Astrocyte (in vitro differentiated cells and primary cell): ENCODE measurements around the gene C2. TPM values are rescaled to one million over a fixed set of nuclear protein-coding genes. Genes with fewer than 3 reads are reported as not detected.

ENCODE experiments used
- DNase-seq: peaks from one replicate; pipeline ENCODE4 v3.0.0-alpha.2; 2010; ENCODE audit warnings: low read depth
- FAIRE-seq: peaks from 2 replicates; lab custom pipeline; 2011; peaks lifted over from hg19 to GRCh38; lab: Jason Lieb, UNC
- H2AFZ ChIP-seq: 2 replicates; pipeline ENCODE4 v1.6.0; 2012; ENCODE audit warnings: low read depth, low read length, inconsistent platforms
- H3K27ac ChIP-seq: 2 replicates; pipeline ENCODE4 v1.5.1; 2011; ENCODE audit warnings: low read depth, low read length, inconsistent platforms
- H3K27me3 ChIP-seq: 2 replicates; pipeline ENCODE4 v1.6.0; 2011; ENCODE audit warnings: low read length, inconsistent platforms; ENCODE audit not compliant: insufficient read depth
- H3K36me3 ChIP-seq: 2 replicates; pipeline ENCODE4 v1.5.1; 2011; ENCODE audit warnings: low read length, inconsistent platforms; ENCODE audit not compliant: insufficient read depth
- H3K4me1 ChIP-seq: 2 replicates; pipeline ENCODE4 v1.5.1; 2011; ENCODE audit warnings: low read length, inconsistent platforms; ENCODE audit not compliant: insufficient read depth
- H3K4me2 ChIP-seq: 2 replicates; pipeline ENCODE4 v1.6.0; 2012; ENCODE audit warnings: low read length, inconsistent platforms
- H3K4me3 ChIP-seq: 2 replicates; pipeline ENCODE4 v1.5.1; 2011; ENCODE audit warnings: low read depth, mild to moderate bottlenecking, low read length, inconsistent platforms; ENCODE audit not compliant: insufficient read depth
- H3K79me2 ChIP-seq: 2 replicates; pipeline ENCODE4 v1.6.0; 2012; ENCODE audit warnings: mild to moderate bottlenecking, low read length, inconsistent platforms; ENCODE audit not compliant: insufficient read depth
- H3K9ac ChIP-seq: 2 replicates; pipeline ENCODE4 v1.6.0; 2012; ENCODE audit warnings: mild to moderate bottlenecking, low read length, inconsistent platforms
- H3K9me3 ChIP-seq: 2 replicates; pipeline ENCODE4 v1.5.1; 2012; ENCODE audit warnings: low read depth, mild to moderate bottlenecking, low read length, inconsistent platforms; ENCODE audit not compliant: insufficient read depth
- H4K20me1 ChIP-seq: 2 replicates; pipeline ENCODE4 v1.6.0; 2012; ENCODE audit warnings: low read length, inconsistent platforms; ENCODE audit not compliant: insufficient read depth
- H3K27ac Mint-ChIP-seq: one replicate; pipeline ENCODE4 v1.8.0; 2021; ENCODE audit warnings: mild to moderate bottlenecking, mixed read lengths; ENCODE audit not compliant: unreplicated experiment
- H3K27me3 Mint-ChIP-seq: one replicate; pipeline ENCODE4 v1.8.0; 2021; ENCODE audit warnings: low read depth, mixed read lengths; ENCODE audit not compliant: unreplicated experiment
- H3K36me3 Mint-ChIP-seq: one replicate; pipeline ENCODE4 v1.8.0; 2021; ENCODE audit warnings: low read depth, mixed read lengths; ENCODE audit not compliant: unreplicated experiment
- H3K4me1 Mint-ChIP-seq: one replicate; pipeline ENCODE4 v1.8.0; 2021; ENCODE audit warnings: low read depth, mixed read lengths; ENCODE audit not compliant: unreplicated experiment
- H3K4me3 Mint-ChIP-seq: one replicate; pipeline ENCODE4 v1.8.0; 2021; ENCODE audit warnings: mild to moderate bottlenecking, moderate library complexity, mixed read lengths; ENCODE audit not compliant: unreplicated experiment
- H3K9me3 Mint-ChIP-seq: one replicate; pipeline ENCODE4 v1.8.0; 2021; ENCODE audit warnings: mild to moderate bottlenecking, mixed read lengths; ENCODE audit not compliant: unreplicated experiment
- CTCF ChIP-seq: IDR thresholded peaks from 2 replicates; pipeline ENCODE4 v1.5.1; 2011; ENCODE audit warnings: low read depth, mild to moderate bottlenecking, inconsistent platforms, low read length, moderate library complexity; ENCODE audit not compliant: insufficient read depth
- EZH2 ChIP-seq: IDR thresholded peaks from 2 replicates; pipeline ENCODE4 v1.6.1; 2012; ENCODE audit warnings: mild to moderate bottlenecking, low read length, inconsistent platforms; ENCODE audit not compliant: insufficient read depth
- total RNA-seq: library from RNA; stranded (reverse); gene quantifications from 2 replicates; pipeline ENCODE4 v1.2.1, GENCODE V29; 2021

Gene C2
- total RNA-seq, 1 donor from 2014 or later = 0.20 TPM

GRCh38 chr6:31889331-31889972 lies 38.1 kb upstream of the C2 start:
- no peak overlapping the region for H3K4me3 Mint-ChIP-seq
- H3K9me3 Mint-ChIP-seq = no peaks in the 10 kb centered on the region
- no peak overlapping the region for H3K4me2 ChIP-seq
- H3K27me3 Mint-ChIP-seq = no peaks in the 10 kb centered on the region
- H3K4me3 ChIP-seq = no peak overlapping the region
- no peak overlapping the region for H3K9ac ChIP-seq
- H3K79me2 ChIP-seq = no peaks in the 10 kb centered on the region
- H3K27ac Mint-ChIP-seq = no peak overlapping the region
- peaks cover 26% of the 10 kb centered on the region for H3K36me3 Mint-ChIP-seq
- H3K4me1 Mint-ChIP-seq = peaks cover 2% of the 10 kb centered on the region
- FAIRE-seq (no peak), DNase-seq (no peak)
- no peak overlapping the region for H3K27ac ChIP-seq
- no peaks in the 10 kb centered on the region for H4K20me1 ChIP-seq
- no peaks in the 10 kb centered on the region for H3K9me3 ChIP-seq
- no peaks in the 10 kb centered on the region for H3K4me1 ChIP-seq
- no peak overlapping the region for H2AFZ ChIP-seq
- H3K27me3 ChIP-seq = no peaks in the 10 kb centered on the region
- peaks cover 16% of the 10 kb centered on the region for H3K36me3 ChIP-seq
- no peak for TF ChIP-seq EZH2
- no peak for TF ChIP-seq CTCF

DNA sequence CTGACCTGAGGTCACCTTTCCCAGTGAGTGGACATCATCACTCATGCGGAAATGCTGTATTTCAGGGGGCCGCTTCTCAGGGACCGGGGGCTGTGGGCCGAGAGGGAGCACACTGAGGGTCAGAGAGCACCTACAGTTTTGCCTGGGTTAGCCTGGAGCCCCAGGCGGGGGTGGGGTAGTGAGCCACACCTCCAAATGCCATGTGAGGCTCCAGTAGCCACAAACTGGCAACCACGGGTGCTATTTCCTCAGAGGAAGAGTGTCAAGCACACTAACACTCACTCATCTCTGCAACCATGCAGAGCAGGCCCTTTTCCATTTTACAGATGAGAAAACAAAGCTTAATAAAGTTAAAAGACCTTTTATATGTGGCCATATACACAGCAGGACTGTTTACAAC lies 34.7 kb upstream of the C2 start:
- Mint-ChIP-seq H3K9me3 (no peaks in the 10 kb centered on the region), H3K36me3 (peaks cover 15% of the 10 kb centered on the region), H3K27ac (no peak overlapping the region), H3K4me1 (peaks cover 2% of the 10 kb centered on the region), H3K4me3 (no peak overlapping the region), H3K27me3 (no peaks in the 10 kb centered on the region)
- H3K9ac ChIP-seq = no peak overlapping the region
- no peaks in the 10 kb centered on the region for H3K27me3 ChIP-seq
- no peak overlapping the region for H3K4me2 ChIP-seq
- TF ChIP-seq EZH2 (no peak), CTCF (no peak)
- no peak for FAIRE-seq
- DNase-seq = no peak
- H3K4me1 ChIP-seq = peaks cover 4% of the 10 kb centered on the region
- peaks cover 13% of the 10 kb centered on the region for H3K36me3 ChIP-seq
- H2AFZ ChIP-seq = no peak overlapping the region
- H3K9me3 ChIP-seq = no peaks in the 10 kb centered on the region
- no peak overlapping the region for H3K4me3 ChIP-seq
- H3K79me2 ChIP-seq = no peaks in the 10 kb centered on the region
- H4K20me1 ChIP-seq = no peaks in the 10 kb centered on the region
- H3K27ac ChIP-seq = no peak overlapping the region

DNA sequence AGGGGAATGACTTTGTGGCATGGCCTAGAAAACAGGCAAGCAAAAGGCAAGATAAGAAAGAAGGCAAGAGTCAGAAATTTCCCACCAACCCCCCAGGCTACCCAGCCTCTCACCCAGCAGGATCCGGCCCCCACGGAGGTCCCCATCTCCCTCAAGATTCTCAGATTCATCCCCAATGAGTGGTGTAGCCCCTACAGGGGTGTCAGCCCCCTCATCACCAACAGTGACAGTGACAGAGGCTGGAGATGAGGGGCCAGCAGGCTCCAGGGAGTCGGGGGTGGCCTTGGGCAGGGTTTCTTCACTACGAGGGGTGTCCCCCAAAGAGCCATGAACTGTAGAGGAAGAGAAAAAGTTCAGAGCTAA lies 31.0 kb upstream of the C2 start:
- H3K9ac ChIP-seq = peak overlapping the region; percentile 77
- H2AFZ ChIP-seq = peak overlapping the region; percentile 54
- Mint-ChIP-seq H3K4me3 (peak overlapping the region; percentile 87), H3K27me3 (no peaks in the 10 kb centered on the region), H3K9me3 (no peaks in the 10 kb centered on the region), H3K4me1 (peaks cover 11% of the 10 kb centered on the region), H3K36me3 (peaks cover 7% of the 10 kb centered on the region), H3K27ac (no peak overlapping the region)
- peaks cover 14% of the 10 kb centered on the region for H3K79me2 ChIP-seq
- no peak for DNase-seq
- H3K4me1 ChIP-seq = peaks cover 20% of the 10 kb centered on the region
- H3K4me3 ChIP-seq = peak overlapping the region; percentile 79
- no peak overlapping the region for H3K27ac ChIP-seq
- H4K20me1 ChIP-seq = peaks cover 4% of the 10 kb centered on the region
- H3K36me3 ChIP-seq = peaks cover 8% of the 10 kb centered on the region
- H3K4me2 ChIP-seq = peak overlapping the region; percentile 98
- no peak for FAIRE-seq
- TF ChIP-seq EZH2 (no peak), CTCF (no peak)
- no peaks in the 10 kb centered on the region for H3K27me3 ChIP-seq
- no peaks in the 10 kb centered on the region for H3K9me3 ChIP-seq
